Measurements from ENCODE around the gene PRKRA. TPM values are rescaled to one million over a fixed set of nuclear protein-coding genes. Genes with fewer than 3 reads are reported as not detected.
A peak's percentile ranks its signal among the peaks of the same experiment; 100 is the strongest.

Gene PRKRA
- total and polyA plus RNA-seq, 9 of the 15 experiments (the other 6 are each of a cell fraction or from before 2014, with no cell fraction given) = 14.1 to 78.1 (median 52.3) TPM

- TF ChIP-seq ZNF592 (IDR thresholded peaks at IDR 0.05) (peak; percentile 76), MAX (CRISPR knock-in tag; IDR thresholded peaks at IDR 0.05) (peak; percentile 62), RBBP5 (IDR thresholded peaks at IDR 0.05; ENCODE audit: borderline replicate concordance, insufficient read depth, low read length, poor library complexity, severe bottlenecking) (peak; percentile 87), ZBED1 (IDR thresholded peaks at IDR 0.05) (no peak), NFE2 (IDR thresholded peaks at IDR 0.05; ENCODE audit: low read depth) (peak; percentile 59), CHD7 (IDR thresholded peaks at IDR 0.05; ENCODE audit: low read depth, low read length) (no peak), TFAP4 (CRISPR knock-in tag; IDR thresholded peaks at IDR 0.05; ENCODE audit: borderline replicate concordance) (peak; percentile 64), CXXC5 (CRISPR knock-in tag; IDR thresholded peaks at IDR 0.05) (peak; percentile 87), L3MBTL2 (IDR thresholded peaks at IDR 0.05) (peak; percentile 83; the same call in 1 of the 2 replicates), CHD2 (IDR thresholded peaks at IDR 0.05; ENCODE audit: low read depth, low read length) (no peak)
Observed at GRCh38 chr2:178413472-178414265, 37.3 kb downstream of the PRKRA start (continued).

All from K562 (cell line).